GM12892 (cell line): ENCODE measurements around the gene LRRC70.

ENCODE experiments used
- POLR2A ChIP-seq: IDR thresholded peaks from 2 replicates; pipeline ENCODE4 v1.6.1; 2011; ENCODE audit warnings: low read depth, low read length, control low read depth
- POLR2AphosphoS5 ChIP-seq: IDR thresholded peaks from 2 replicates; pipeline ENCODE4 v1.6.1; 2011; ENCODE audit warnings: low read depth, low read length, control low read depth
- TAF1 ChIP-seq: IDR thresholded peaks from 2 replicates; pipeline ENCODE4 v1.6.1; 2011; ENCODE audit warnings: low read depth, mild to moderate bottlenecking, control low read depth, low read length, borderline replicate concordance

DNA sequence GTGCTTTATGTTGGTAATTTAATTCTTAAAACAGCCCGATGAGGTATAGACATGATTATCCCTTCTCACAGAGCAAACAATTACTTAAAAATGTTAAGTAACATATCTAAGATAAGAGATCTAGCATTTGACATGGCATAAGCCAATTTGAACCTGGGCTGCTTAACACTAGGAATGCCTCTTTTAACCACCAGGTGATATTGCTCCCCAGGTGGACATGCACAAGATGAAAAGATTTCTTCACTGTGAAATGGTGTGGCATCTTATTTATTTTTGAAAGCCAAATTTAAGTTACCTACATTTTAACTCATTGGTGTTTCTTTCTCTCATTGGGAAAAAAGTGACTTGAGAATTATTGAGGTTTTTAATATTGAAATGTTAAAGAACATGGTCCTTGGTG, 15.8 kb upstream of the LRRC70 start:
- TF ChIP-seq POLR2AphosphoS5 (no peak), TAF1 (no peak), POLR2A (no peak)
